Psoas muscle (tissue), 8 donors: ENCODE results near the gene IL1RAPL1. TPM values are rescaled to one million over a fixed set of nuclear protein-coding genes. Genes with fewer than 3 reads are reported as not detected.

Experiments used
- ATAC-seq, 4 donors: fragments of 200-7000 bp; cut with Tn5 transposase; one replicate each; pipeline ENCODE4 v1.9.1; 2020; ENCODE audit warnings: moderate library complexity in 3 of 4, mild to moderate bottlenecking in 2 of 4
- DNase-seq, 2 donors: peaks; one replicate each; pipeline ENCODE4 v3.0.0-alpha.2; 2020
- H3K27ac ChIP-seq: fragments of 200-600 bp; one replicate; pipeline ENCODE4 v1.8.0; 2022
- H3K27me3 ChIP-seq, 3 donors: fragments of 200-600 bp in 1 of 3; one replicate each; pipeline versions ENCODE4 v1.6.1 to v1.8.0; 2013 to 2022; ENCODE audit warnings: low read length in 2 of 3, mild to moderate bottlenecking in 2 of 3, moderate library complexity in 1 of 3; ENCODE audit not compliant: insufficient read depth in 3 of 3
- H3K36me3 ChIP-seq, 2 donors: fragments of 200-600 bp in 1 of 2; one replicate each; pipeline versions ENCODE4 v1.6.1 to v1.8.0; 2013 to 2022; ENCODE audit warnings: low read depth in 1 of 2, mild to moderate bottlenecking in 1 of 2, moderate library complexity in 1 of 2; ENCODE audit not compliant: insufficient read depth in 1 of 2
- H3K4me1 ChIP-seq: fragments of 200-600 bp; one replicate; pipeline ENCODE4 v1.8.0; 2022
- H3K4me3 ChIP-seq: fragments of 200-600 bp; one replicate; pipeline ENCODE4 v1.8.0; 2022; ENCODE audit warnings: mild to moderate bottlenecking
- H3K9me3 ChIP-seq: fragments of 200-600 bp; one replicate; pipeline ENCODE4 v1.8.0; 2022
- WGBS, 3 donors: extraction: QIAGEN DNeasy Blood & Tissue Kit; methylation state at CpG; one replicate each; pipeline versions ENCODE4 v1.1.6 to v1.1.7; 2013; 5-methylcytosine and 5-hydroxymethylcytosine counted together
- intact Hi-C, 2 donors: fragments of 100-400 bp; cut with DNase I; formaldehyde crosslinking; loops; one replicate each; pipeline versions ENCODE4 v1.11.0 to v1.14.2; 2022
- polyA plus RNA-seq, 3 donors: library from polyadenylated mRNA; stranded (reverse); fragments of 200-250 nt; gene quantifications; one replicate each; pipeline ENCODE4 v1.2.3, GENCODE V29; 2013
- total RNA-seq, 4 donors: library from RNA; stranded (reverse); fragmentation: NEBNext Ultra II Directional in 2 of 4; extraction: Animal tissue kit (Norgen Biotek cat#: 25700) in 2 of 4; gene quantifications; one replicate each; pipeline versions ENCODE4 v1.2.1 to v1.2.4, GENCODE V29; 2021 to 2023
- TF ChIP-seq, protein P1 (sequence below): fragments of 200-600 bp; IDR thresholded peaks from one replicate; pipeline ENCODE4 v1.8.0; 2022; ENCODE audit warnings: antibody characterized with exemption
- donor health status: healthy with polysubstance abuse.
- donor health status: DM: no; HTN: no; CAD: no; lungs with moderate emphysema.
- donor health status: Bipolar disorder and iron deficiency.
- donor health status: healthy.
- donor health status: DM: yes; HTN: yes; CAD: no.
- donor health status: DM: no; HTN: no; CAD: no.
- donor health status: DM: no; HTN: no; CAD: no.
- donor health status: DM: yes; HTN: yes; CAD: no.

The IL1RAPL1 gene
- total and polyA plus RNA-seq, 7 donors, result 0.04 to 0.50 (median 0.19) TPM; not detected in 1

DNA sequence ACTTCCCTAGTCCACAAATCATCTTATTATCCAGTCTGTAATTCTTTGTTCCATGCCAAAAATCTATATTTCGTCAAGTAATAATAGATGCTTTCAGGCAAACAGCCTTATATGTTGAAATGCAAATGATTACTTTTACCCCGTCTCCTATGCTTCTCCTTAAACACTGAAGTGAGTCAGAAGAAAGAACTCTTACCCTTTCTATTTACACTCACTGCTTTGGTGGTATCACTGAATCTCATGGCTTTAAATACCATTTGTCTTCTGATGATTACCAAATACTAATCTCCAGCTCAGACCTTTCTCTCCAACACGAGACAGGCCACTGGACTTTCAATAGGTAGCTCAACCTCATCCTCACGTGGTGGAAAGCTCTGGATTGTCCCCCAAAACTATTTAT is 558.1 kb downstream of the IL1RAPL1 start:
- no peak for DNase-seq
- no peaks in the 10 kb centered on the region for H3K4me1 ChIP-seq
- 45 to 94% (median 77%) methylated on average over 4 of the region's 4 CpGs for WGBS, 3 donors
- TF ChIP-seq, protein P1, sequence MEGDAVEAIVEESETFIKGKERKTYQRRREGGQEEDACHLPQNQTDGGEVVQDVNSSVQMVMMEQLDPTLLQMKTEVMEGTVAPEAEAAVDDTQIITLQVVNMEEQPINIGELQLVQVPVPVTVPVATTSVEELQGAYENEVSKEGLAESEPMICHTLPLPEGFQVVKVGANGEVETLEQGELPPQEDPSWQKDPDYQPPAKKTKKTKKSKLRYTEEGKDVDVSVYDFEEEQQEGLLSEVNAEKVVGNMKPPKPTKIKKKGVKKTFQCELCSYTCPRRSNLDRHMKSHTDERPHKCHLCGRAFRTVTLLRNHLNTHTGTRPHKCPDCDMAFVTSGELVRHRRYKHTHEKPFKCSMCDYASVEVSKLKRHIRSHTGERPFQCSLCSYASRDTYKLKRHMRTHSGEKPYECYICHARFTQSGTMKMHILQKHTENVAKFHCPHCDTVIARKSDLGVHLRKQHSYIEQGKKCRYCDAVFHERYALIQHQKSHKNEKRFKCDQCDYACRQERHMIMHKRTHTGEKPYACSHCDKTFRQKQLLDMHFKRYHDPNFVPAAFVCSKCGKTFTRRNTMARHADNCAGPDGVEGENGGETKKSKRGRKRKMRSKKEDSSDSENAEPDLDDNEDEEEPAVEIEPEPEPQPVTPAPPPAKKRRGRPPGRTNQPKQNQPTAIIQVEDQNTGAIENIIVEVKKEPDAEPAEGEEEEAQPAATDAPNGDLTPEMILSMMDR, result no peak
- H3K4me3 ChIP-seq, result no peak overlapping the region
- H3K27ac ChIP-seq, result no peak overlapping the region
- H3K36me3 ChIP-seq, result no peaks in the 10 kb centered on the region
- H3K9me3 ChIP-seq, result no peaks in the 10 kb centered on the region
- no peaks in the 10 kb centered on the region for H3K27me3 ChIP-seq
- intact Hi-C loops, result no loop called here
- no peak for ATAC-seq

DNA sequence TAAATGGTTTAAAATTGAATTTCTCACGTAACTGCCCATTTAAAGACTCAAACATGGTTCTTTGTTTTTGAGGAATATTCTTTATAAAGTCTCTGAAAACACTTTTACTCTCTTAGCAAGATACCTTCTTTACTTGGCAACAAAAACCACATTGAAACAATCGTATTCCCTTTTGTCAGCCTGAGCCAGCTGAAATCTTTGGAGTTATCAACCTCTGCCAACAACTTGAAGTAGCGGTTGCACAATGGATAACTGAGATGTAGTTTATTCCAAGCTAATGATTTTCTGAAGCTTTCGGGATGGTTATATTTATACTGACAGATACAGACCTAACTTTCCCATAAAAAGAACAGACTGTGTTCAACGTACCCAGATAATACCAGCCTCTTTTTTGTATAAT is 561.3 kb downstream of the IL1RAPL1 start:
- 63 to 76% (median 75%) methylated on average over 5 of the region's 5 CpGs for WGBS, 3 donors
- TF ChIP-seq, protein P1, result no peak
- Histone ChIP-seq H3K27me3 (no peaks in the 10 kb centered on the region), H3K36me3 (no peaks in the 10 kb centered on the region), H3K4me3 (no peak overlapping the region), H3K4me1 (no peaks in the 10 kb centered on the region), H3K9me3 (no peaks in the 10 kb centered on the region), H3K27ac (no peak overlapping the region)
- DNase-seq (no peak), ATAC-seq (no peak)
- intact Hi-C loops, result no loop called here

DNA sequence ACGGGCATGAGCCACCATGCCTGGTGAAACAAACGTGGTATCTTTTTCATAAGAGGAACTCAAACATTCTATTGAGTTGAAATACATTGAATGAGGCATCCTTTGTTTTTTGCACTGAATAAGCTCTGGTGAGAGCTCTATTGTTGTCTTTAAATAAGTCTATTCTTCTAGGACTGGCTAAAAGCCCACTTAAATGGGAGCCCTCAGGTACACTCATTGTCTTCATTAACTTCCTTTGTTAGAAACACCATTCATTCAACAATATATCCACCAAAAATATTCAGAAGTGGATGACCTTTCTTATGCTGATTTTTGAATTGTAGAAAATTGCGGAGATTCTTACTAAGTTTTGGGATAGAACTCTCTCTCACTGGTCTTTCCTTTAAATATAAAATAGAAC is 568.0 kb downstream of the IL1RAPL1 start:
- H3K4me1 ChIP-seq, result no peaks in the 10 kb centered on the region
- 56 to 77% (median 76%) methylated on average over 3 of the region's 3 CpGs for WGBS, 3 donors
- no peaks in the 10 kb centered on the region for H3K27me3 ChIP-seq
- no peaks in the 10 kb centered on the region for H3K36me3 ChIP-seq
- intact Hi-C loops, result no loop called here
- H3K4me3 ChIP-seq, result no peak overlapping the region
- DNase-seq (no peak), ATAC-seq (no peak)
- TF ChIP-seq, protein P1, result no peak
- H3K9me3 ChIP-seq, result no peaks in the 10 kb centered on the region
- H3K27ac ChIP-seq, result no peak overlapping the region

DNA sequence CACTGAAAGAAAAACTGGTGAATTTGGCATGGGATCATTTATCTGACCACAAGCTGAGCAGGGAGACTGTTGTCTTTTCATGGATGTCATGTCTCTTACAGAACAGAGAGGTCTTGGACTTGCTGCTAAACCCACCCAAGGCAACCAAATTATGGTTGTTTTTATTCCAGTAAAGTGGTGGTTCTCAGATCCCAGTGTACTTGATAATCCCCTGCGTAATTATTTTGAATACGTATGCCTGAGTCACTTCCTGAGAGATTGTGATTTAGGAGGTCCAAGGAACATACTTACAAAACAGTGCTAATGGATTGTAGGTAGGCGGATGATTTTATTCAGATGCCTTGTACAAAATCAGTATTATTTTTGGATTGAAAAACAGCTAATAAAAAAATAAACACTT is 585.6 kb downstream of the IL1RAPL1 start:
- 80 to 82% (median 81%) methylated on average over 3 of the region's 3 CpGs for WGBS, 3 donors
- TF ChIP-seq, protein P1, result no peak
- ATAC-seq, result no peak
- Histone ChIP-seq H3K27me3 (no peaks in the 10 kb centered on the region), H3K4me3 (no peak overlapping the region), H3K9me3 (no peaks in the 10 kb centered on the region), H3K27ac (no peak overlapping the region), H3K36me3 (no peaks in the 10 kb centered on the region), H3K4me1 (no peaks in the 10 kb centered on the region)
- no peak for DNase-seq
- intact Hi-C loops, result no loop called here

DNA sequence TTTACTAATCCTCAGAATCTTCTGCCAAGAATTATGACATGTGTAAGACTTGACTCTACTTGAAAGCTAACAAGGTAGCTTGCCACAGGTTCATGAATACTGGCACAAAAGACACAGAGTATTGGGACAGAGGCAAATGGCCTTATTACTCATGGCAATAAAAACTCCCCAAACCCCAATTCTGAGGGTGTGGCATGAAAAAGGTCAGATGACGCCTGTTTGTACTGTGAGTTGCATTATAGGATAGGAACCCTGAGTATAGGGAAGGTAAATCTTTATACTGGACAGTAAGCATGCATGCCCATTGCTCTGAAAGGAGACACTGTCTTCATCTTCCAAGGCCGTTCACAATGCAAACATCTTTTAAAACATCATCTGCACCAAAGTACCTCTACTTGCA is 600.0 kb downstream of the IL1RAPL1 start:
- ATAC-seq (no peak), DNase-seq (no peak)
- no peaks in the 10 kb centered on the region for H3K36me3 ChIP-seq
- TF ChIP-seq, protein P1, result no peak
- no peaks in the 10 kb centered on the region for H3K9me3 ChIP-seq
- H3K27me3 ChIP-seq, result no peaks in the 10 kb centered on the region
- H3K4me3 ChIP-seq, result no peak overlapping the region
- WGBS, 3 donors, result 52 to 90% (median 80%) methylated on average over 2 of the region's 2 CpGs
- no peaks in the 10 kb centered on the region for H3K4me1 ChIP-seq
- intact Hi-C loops, result no loop called here
- H3K27ac ChIP-seq, result no peak overlapping the region
